Ovary (tissue), 3 donors: ENCODE results near the gene CD1B.

Experiments used
- POLR2A ChIP-seq: fragments of 450-650 bp; IDR thresholded peaks from one replicate; pipeline ENCODE4 v1.6.1; 2017; ENCODE audit warnings: antibody characterized with exemption, mild to moderate bottlenecking, moderate library complexity
- TF ChIP-seq, protein P1 (sequence below), 3 donors: fragments of 450-650 bp in 2 of 3; fragments of 200-600 bp in 1 of 3; IDR thresholded peaks; one replicate each; pipeline versions ENCODE4 v1.5.1 to v1.8.0; 2016 to 2022; ENCODE audit warnings: antibody characterized with exemption in 3 of 3, mild to moderate bottlenecking in 1 of 3
- donor health status: DM: no; HTN: no; CAD: no.

DNA sequence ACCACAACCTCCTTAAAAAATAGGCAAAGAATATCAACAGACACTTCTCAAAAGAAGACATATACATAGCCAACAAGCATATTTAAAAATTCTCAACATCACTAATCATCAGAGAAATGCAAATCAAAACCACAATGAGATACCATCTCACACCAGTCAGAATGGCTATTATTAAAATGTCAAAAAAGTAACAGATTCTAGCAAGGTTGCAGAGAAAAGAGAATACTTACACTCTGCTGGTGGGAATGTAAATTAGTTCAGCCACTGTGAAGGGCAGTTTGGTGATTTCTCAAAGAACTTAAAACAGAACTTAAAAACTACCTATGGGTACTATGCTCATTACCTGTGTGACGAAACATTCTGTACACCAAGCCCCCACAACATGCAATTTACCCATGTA lies 20.7 kb downstream of the CD1B start:
- TF ChIP-seq, protein P1, sequence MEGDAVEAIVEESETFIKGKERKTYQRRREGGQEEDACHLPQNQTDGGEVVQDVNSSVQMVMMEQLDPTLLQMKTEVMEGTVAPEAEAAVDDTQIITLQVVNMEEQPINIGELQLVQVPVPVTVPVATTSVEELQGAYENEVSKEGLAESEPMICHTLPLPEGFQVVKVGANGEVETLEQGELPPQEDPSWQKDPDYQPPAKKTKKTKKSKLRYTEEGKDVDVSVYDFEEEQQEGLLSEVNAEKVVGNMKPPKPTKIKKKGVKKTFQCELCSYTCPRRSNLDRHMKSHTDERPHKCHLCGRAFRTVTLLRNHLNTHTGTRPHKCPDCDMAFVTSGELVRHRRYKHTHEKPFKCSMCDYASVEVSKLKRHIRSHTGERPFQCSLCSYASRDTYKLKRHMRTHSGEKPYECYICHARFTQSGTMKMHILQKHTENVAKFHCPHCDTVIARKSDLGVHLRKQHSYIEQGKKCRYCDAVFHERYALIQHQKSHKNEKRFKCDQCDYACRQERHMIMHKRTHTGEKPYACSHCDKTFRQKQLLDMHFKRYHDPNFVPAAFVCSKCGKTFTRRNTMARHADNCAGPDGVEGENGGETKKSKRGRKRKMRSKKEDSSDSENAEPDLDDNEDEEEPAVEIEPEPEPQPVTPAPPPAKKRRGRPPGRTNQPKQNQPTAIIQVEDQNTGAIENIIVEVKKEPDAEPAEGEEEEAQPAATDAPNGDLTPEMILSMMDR (IDR thresholded peaks at IDR 0.05): no peak
- no peak for TF ChIP-seq POLR2A
